OCI-LY1 (cell line): ENCODE data around the gene CERS6.

Source experiments
- CTCF ChIP-seq: fragments of 200-600 bp; sonication (generic), shearing (Covaris generic); IDR thresholded peaks from 2 replicates; pipeline ENCODE4 v1.5.1; 2017; ENCODE audit warnings: mild to moderate bottlenecking, antibody characterized with exemption, low read length, moderate library complexity, mixed read lengths
- EZH2 ChIP-seq: fragments of 200-600 bp; sonication (generic), shearing (Covaris generic); IDR thresholded peaks from 2 replicates; pipeline ENCODE4 v1.8.0; 2017; ENCODE audit warnings: borderline replicate concordance, mixed run types, mild to moderate bottlenecking, antibody characterized with exemption, low read length, moderate library complexity, mixed read lengths

GRCh38 chr2:168744844-168745243, 288.8 kb downstream of the CERS6 start:
- TF ChIP-seq CTCF (no peak), EZH2 (no peak)
